Measurements from ENCODE around the gene ISCU.

Gene ISCU

GRCh38 chr12:108562348-108563135, at the start of gene ISCU:
TSS of gene ISCU (plus strand) at chr12:108562596. CDS start at chr12:108562623, 27 bp downstream.
- peak; percentile 93 to 99 for DNase-seq
- H3K4me1 ChIP-seq, result peaks cover 0 to 55% (median 41%) of the 10 kb centered on the region in 4 donors
- intact Hi-C loops (cut with DNase I; ENCODE audit: low total_unique reads), result loop anchor here (5.0 to 10.0 kb wide), 5 partner anchors 170 to 530 kb away; partner anchors contain the start of genes ALKBH2, CORO1C and SSH1
- no peaks in the 10 kb centered on the region for H3K27me3 ChIP-seq
- H3K4me3 ChIP-seq, result peak within 1 kb of the TSS; percentile 82 to 93
- no peaks in the 10 kb centered on the region for H3K9me3 ChIP-seq
- H3K27ac ChIP-seq, result peak within 1 kb of the TSS; percentile 92 to 94
- H3K36me3 ChIP-seq, result peaks cover 26 to 37% (median 34%) of the 10 kb centered on the region in 3 donors
- TF ChIP-seq CTCF (IDR thresholded peaks at IDR 0.05), result no peak

GRCh38 chr12:108514468-108514972, 47.9 kb upstream of the ISCU start:
- TF ChIP-seq CTCF (IDR thresholded peaks at IDR 0.05), result no peak
- no peak for DNase-seq
- peak overlapping the region in 1 of 2 donors; percentile 36 for H3K27ac ChIP-seq
- no peaks in the 10 kb centered on the region for H3K9me3 ChIP-seq
- peaks cover 16 to 27% (median 18%) of the 10 kb centered on the region in 3 donors for H3K36me3 ChIP-seq
- intact Hi-C loops (cut with DNase I; ENCODE audit: low total_unique reads), result loop anchor here (10.0 kb wide), 1 partner anchor 830 kb away; the partner anchor contains the start of gene PWP1
- peaks cover 0 to 2% of the 10 kb centered on the region in 2 donors for H3K27me3 ChIP-seq
- H3K4me1 ChIP-seq, result peaks cover 0 to 26% (median 18%) of the 10 kb centered on the region in 4 donors
- H3K4me3 ChIP-seq, result peak overlapping the region; percentile 72 to 91

- Histone ChIP-seq H3K27me3 (no peaks in the 10 kb centered on the region), H3K27ac (peak within 1 kb of the TSS; percentile 53 to 79), H3K4me3 (peak within 1 kb of the TSS; percentile 72 to 91), H3K36me3 (peaks cover 23 to 34% (median 23%) of the 10 kb centered on the region in 3 donors), H3K9me3 (no peaks in the 10 kb centered on the region), H3K4me1 (peaks cover 0 to 26% (median 18%) of the 10 kb centered on the region in 4 donors)
- no peak for TF ChIP-seq CTCF (IDR thresholded peaks at IDR 0.05)
- peak; percentile 100 for DNase-seq
- intact Hi-C loops (cut with DNase I; ENCODE audit: low total_unique reads), result loop anchor here (10.0 kb wide), 1 partner anchor 830 kb away; the partner anchor contains the start of gene PWP1
Observed at GRCh38 chr12:108514973-108515814, 47.2 kb upstream of the ISCU start, which contains the start of gene FICD. TSS of gene FICD (plus strand) at chr12:108515277. CDS start at chr12:108516973, 1,696 bp downstream.

GRCh38 chr12:108515916-108516315, 46.5 kb upstream of the ISCU start:
- intact Hi-C loops (cut with DNase I; ENCODE audit: low total_unique reads), result loop anchor here (10.0 kb wide), 1 partner anchor 831 kb away; the partner anchor contains the start of gene PWP1
- no peaks in the 10 kb centered on the region for H3K9me3 ChIP-seq
- H3K27ac ChIP-seq, result peak overlapping the region in 1 of 2 donors; percentile 79
- DNase-seq, result no peak
- H3K27me3 ChIP-seq, result no peaks in the 10 kb centered on the region
- no peak for TF ChIP-seq CTCF (IDR thresholded peaks at IDR 0.05)
- H3K36me3 ChIP-seq, result peaks cover 28 to 41% (median 29%) of the 10 kb centered on the region in 3 donors
- H3K4me3 ChIP-seq, result peak overlapping the region; percentile 72 to 91
- peaks cover 0 to 26% (median 18%) of the 10 kb centered on the region in 4 donors for H3K4me1 ChIP-seq
